NAMALWA (cell line): ENCODE measurements around the gene GGA1.

Experiments
- DNase-seq: peaks from one replicate; pipeline ENCODE4 v3.0.0-alpha.2; 2015; ENCODE audit warnings: low spot score

GGA1 gene

DNA sequence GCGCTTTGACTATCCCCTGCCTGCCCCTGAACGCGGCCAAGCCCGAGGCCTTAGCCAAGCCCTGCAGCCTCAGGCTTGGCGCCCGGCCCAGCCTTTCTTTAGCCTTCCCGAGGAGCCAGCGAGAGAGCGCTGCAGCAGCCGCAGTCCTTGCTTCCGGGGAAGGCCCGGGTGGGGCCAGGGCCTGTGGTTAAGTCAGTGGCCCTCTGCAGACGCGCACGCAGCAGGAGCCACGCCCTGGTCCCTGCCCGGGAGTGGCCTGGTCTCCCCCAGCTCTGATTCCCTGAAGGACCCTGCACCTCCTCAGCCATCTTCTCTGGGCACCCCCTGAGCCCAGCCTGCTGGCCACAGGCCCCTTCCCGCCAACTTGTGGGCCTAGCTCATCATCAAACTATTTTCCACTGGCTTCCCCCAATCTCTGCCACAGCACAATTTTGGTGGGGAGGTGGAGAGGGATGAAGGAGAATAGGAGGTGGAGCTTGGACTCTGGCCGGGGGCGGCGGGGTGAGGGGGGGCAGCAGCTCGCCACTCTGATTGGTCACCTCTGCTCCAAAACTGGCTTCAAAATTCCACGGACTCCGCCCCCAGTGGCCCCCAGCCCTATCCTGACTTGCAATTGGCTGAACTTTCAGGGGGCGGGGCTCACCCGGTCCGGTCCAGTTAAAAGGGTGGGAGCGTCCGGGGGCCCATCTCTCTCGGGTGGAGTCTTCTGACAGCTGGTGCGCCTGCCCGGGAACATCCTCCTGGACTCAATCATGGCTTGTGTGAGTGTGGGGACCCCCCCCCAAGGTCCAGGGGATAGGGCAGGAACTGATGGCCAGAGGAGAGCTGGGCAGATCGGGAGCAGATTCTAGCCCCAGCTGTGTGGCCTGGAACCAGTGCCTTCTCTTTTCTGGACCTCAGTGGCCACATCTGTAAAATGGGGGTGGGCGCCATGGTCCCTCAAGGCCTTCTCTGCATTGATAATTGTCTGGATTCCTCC, 66.6 kb downstream of the GGA1 start, which contains the start of gene LGALS1:
TSS of gene LGALS1 (plus strand) at position 686 of the 979 bp plus-strand sequence. CDS start at position 753, 67 bp downstream.
- DNase-seq: peak; percentile 43

GRCh38 chr22:37675930-37676735, 67.5 kb downstream of the GGA1 start:
- DNase-seq: no peak

- peak; percentile 94 for DNase-seq
Measured at GRCh38 chr22:37676736-37677492, 68.3 kb downstream of the GGA1 start.

DNA sequence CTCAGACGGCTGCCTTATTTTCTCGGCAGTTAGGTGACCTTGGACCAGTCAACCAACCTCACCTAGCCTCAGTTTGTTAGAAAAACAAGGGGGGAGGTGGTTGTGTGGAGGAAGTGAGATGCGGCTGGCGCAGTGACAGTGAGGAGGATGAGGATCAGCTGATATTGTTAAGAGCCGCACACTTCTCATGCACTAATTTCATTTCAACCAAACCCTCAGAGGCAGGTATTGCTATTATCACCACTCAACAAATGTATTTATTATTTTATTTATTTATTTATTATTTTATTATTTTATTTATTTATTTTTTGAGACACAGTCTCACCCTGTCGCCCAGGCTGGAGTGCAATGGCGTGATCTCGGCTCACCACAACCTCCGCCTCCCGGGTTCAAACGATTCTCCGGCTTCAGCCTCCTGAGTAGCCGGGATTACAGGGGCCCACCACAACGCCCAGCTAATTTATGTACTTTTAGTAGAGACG, 68.9 kb downstream of the GGA1 start:
- DNase-seq: no peak

GRCh38 chr22:37678372-37678771, 69.7 kb downstream of the GGA1 start:
- DNase-seq: no peak

GRCh38 chr22:37679670-37680069, 71.0 kb downstream of the GGA1 start:
- DNase-seq: no peak

GRCh38 chr22:37680191-37680851, 71.7 kb downstream of the GGA1 start:
- no peak for DNase-seq

- DNase-seq: no peak
Measured at GRCh38 chr22:37681001-37681424, 72.4 kb downstream of the GGA1 start.

DNA sequence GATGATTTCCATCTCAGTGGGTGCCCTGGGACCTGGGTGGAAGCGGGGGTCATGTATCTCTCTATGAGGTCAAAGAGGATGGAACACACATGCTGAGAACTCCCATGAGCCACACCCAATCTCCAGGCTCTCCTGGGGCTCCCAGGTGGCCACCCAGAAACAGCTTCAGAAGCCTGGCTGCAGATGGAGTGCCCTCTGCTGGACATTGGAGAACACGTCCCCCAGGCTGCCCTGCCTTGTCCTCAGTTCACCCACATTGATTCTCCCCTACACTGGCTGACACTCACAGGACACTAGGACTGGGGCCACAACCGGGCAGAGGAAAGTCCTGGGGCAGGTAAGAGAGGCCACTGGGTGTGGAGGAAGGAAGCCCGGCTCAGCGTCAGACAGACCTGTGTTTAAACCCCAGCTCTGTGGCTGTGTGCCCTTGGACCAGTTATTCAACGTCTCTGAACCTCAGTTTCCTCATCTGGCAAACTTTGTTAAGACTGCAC, 73.0 kb downstream of the GGA1 start:
- DNase-seq: peak; percentile 86
